OCI-LY3 (cell line): ENCODE measurements around the gene COLEC11.

Experiments used
- H2AFZ ChIP-seq: fragments of 200-600, 300-600 bp; shearing (Covaris generic); 2 replicates; pipeline ENCODE4 v1.6.0; 2014; ENCODE audit warnings: antibody characterized with exemption, low read depth, low read length
- H3K27ac ChIP-seq: fragments of 200-600, 300-600 bp; sonication (generic); 2 replicates; pipeline ENCODE4 v1.5.1; 2014; ENCODE audit warnings: mild to moderate bottlenecking, low read length, moderate library complexity, mixed read lengths
- H3K27me3 ChIP-seq: fragments of 200-600, 300-600 bp; sonication (generic); 2 replicates; pipeline ENCODE4 v1.6.1; 2014; ENCODE audit warnings: low read depth, low read length, mixed read lengths
- H3K36me3 ChIP-seq: fragments of 200-600, 300-600 bp; sonication (generic); replicated peaks from 2 replicates; pipeline ENCODE3; 2014; ENCODE audit warnings: low read depth, low read length, mixed read lengths
- H3K4me1 ChIP-seq: fragments of 300-600, 200-600 bp; sonication (generic); 2 replicates; pipeline ENCODE4 v1.6.1; 2014; ENCODE audit warnings: low read length, mixed read lengths
- H3K4me2 ChIP-seq: fragments of 200-600, 300-600 bp; sonication (generic); 2 replicates; pipeline ENCODE4 v1.6.1; 2014; ENCODE audit warnings: low read length, mixed read lengths
- H3K4me3 ChIP-seq: fragments of 300-600, 200-600 bp; sonication (generic); 2 replicates; pipeline ENCODE4 v1.5.1; 2014; ENCODE audit warnings: antibody characterized with exemption, mild to moderate bottlenecking, low read length, moderate library complexity
- H3K79me2 ChIP-seq: fragments of 300-600, 200-600 bp; shearing (Covaris generic); 2 replicates; pipeline ENCODE4 v1.6.1; 2014; ENCODE audit warnings: mild to moderate bottlenecking, low read length, mixed read lengths
- H3K9ac ChIP-seq: fragments of 300-600, 200-600 bp; shearing (Covaris generic); 2 replicates; pipeline ENCODE4 v1.6.0; 2014; ENCODE audit warnings: mild to moderate bottlenecking, low read length, moderate library complexity
- H3K9me3 ChIP-seq: fragments of 200-600, 300-600 bp; shearing (Covaris generic); 2 replicates; pipeline ENCODE4 v1.6.1; 2014; ENCODE audit warnings: low read length, mixed read lengths; ENCODE audit not compliant: insufficient read depth
- H4K20me1 ChIP-seq: fragments of 200-600, 300-600 bp; sonication (generic); 2 replicates; pipeline ENCODE4 v1.6.1; 2016; ENCODE audit warnings: low read length, mixed read lengths; ENCODE audit not compliant: insufficient read depth
- EZH2phosphoT487 ChIP-seq: fragments of 200-600 bp; shearing (Covaris generic); IDR thresholded peaks from 2 replicates; pipeline ENCODE4 v1.6.1; 2018; ENCODE audit warnings: antibody characterized with exemption, mixed run types, low read depth
- TF ChIP-seq, protein P1 (sequence below): fragments of 200-600, 300-600 bp; sonication (generic); IDR thresholded peaks from 2 replicates; pipeline ENCODE4 v1.5.1; 2014; ENCODE audit warnings: antibody characterized with exemption, low read length, low read depth

The COLEC11 gene

GRCh38 chr2:3596901-3597417 lies 2.0 kb downstream of the COLEC11 start:
- Histone ChIP-seq H2AFZ (no peak overlapping the region), H4K20me1 (no peaks in the 10 kb centered on the region), H3K79me2 (no peaks in the 10 kb centered on the region), H3K4me1 (peaks cover 12% of the 10 kb centered on the region), H3K4me3 (no peak overlapping the region), H3K36me3 (peaks cover 3% of the 10 kb centered on the region), H3K4me2 (no peak overlapping the region), H3K27me3 (no peaks in the 10 kb centered on the region), H3K27ac (no peak overlapping the region), H3K9me3 (no peaks in the 10 kb centered on the region), H3K9ac (no peak overlapping the region)
- TF ChIP-seq EZH2phosphoT487, result no peak
- TF ChIP-seq, protein P1, sequence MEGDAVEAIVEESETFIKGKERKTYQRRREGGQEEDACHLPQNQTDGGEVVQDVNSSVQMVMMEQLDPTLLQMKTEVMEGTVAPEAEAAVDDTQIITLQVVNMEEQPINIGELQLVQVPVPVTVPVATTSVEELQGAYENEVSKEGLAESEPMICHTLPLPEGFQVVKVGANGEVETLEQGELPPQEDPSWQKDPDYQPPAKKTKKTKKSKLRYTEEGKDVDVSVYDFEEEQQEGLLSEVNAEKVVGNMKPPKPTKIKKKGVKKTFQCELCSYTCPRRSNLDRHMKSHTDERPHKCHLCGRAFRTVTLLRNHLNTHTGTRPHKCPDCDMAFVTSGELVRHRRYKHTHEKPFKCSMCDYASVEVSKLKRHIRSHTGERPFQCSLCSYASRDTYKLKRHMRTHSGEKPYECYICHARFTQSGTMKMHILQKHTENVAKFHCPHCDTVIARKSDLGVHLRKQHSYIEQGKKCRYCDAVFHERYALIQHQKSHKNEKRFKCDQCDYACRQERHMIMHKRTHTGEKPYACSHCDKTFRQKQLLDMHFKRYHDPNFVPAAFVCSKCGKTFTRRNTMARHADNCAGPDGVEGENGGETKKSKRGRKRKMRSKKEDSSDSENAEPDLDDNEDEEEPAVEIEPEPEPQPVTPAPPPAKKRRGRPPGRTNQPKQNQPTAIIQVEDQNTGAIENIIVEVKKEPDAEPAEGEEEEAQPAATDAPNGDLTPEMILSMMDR, result no peak

- Histone ChIP-seq H3K4me1 (peaks cover 12% of the 10 kb centered on the region), H3K9ac (no peak overlapping the region), H2AFZ (no peak overlapping the region), H3K4me3 (no peak overlapping the region), H3K36me3 (peaks cover 3% of the 10 kb centered on the region), H3K27me3 (no peaks in the 10 kb centered on the region), H3K27ac (no peak overlapping the region), H3K9me3 (no peaks in the 10 kb centered on the region), H3K4me2 (no peak overlapping the region), H3K79me2 (no peaks in the 10 kb centered on the region), H4K20me1 (no peaks in the 10 kb centered on the region)
- TF ChIP-seq EZH2phosphoT487, result no peak
- TF ChIP-seq, protein P1, result no peak
Observed at GRCh38 chr2:3597567-3597966, 2.7 kb downstream of the COLEC11 start.

- no peak overlapping the region for H3K27ac ChIP-seq
- H3K9ac ChIP-seq, result no peak overlapping the region
- no peak overlapping the region for H3K4me2 ChIP-seq
- TF ChIP-seq, protein P1, result no peak
- TF ChIP-seq EZH2phosphoT487, result no peak
- H3K4me1 ChIP-seq, result peaks cover 12% of the 10 kb centered on the region
- no peak overlapping the region for H2AFZ ChIP-seq
- H4K20me1 ChIP-seq, result no peaks in the 10 kb centered on the region
- H3K79me2 ChIP-seq, result no peaks in the 10 kb centered on the region
- no peaks in the 10 kb centered on the region for H3K27me3 ChIP-seq
- no peak overlapping the region for H3K4me3 ChIP-seq
- H3K9me3 ChIP-seq, result no peaks in the 10 kb centered on the region
- peaks cover 2% of the 10 kb centered on the region for H3K36me3 ChIP-seq
Observed at GRCh38 chr2:3598197-3598910, 3.4 kb downstream of the COLEC11 start.

DNA sequence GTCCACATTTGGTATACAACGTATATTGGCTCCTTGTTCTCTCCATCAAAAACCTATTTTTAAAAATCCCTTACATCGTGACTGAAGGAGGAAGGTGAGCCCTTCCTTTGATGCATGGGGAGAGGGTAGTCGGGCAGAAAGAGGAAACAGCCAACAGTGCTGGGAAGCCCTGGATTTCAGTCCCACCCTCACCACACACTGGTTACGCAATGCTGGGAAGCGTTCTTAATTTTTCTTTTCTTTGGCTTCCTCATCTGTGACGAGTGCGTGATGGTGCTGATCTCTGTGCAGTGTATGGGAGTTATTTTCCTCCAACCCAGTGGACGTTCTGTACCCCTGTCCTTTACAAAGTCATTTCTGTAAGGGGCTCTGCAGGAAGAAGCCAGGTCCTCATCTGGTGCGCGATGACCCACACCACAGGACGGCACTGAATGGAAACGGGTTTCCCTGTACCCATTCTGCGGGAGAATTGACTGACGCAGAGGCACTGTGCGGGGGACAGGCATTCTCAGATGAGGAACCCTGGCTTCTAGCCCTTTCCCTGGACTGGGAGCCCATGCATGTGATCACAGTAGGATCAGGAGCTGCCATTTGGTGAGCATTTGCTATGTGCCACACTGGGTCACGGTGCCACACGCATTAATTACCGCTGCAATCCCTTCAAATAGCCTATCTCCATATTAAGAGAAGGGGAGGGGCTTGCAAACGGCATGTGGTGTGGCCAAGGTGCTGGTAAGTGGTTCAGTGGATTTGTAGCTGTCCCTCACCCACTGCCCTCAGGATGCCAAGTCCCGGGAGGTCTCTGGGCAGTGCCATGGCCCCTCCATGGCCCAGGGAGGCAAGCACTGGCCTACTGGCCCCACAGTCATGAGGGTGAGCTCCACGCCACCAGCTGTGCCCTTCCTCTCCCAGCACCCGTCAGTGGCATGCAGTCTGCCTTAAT lies 4.3 kb downstream of the COLEC11 start:
- no peaks in the 10 kb centered on the region for H3K9me3 ChIP-seq
- no peak overlapping the region for H3K27ac ChIP-seq
- H3K9ac ChIP-seq, result no peak overlapping the region
- no peak overlapping the region for H3K4me2 ChIP-seq
- H3K79me2 ChIP-seq, result no peaks in the 10 kb centered on the region
- H4K20me1 ChIP-seq, result no peaks in the 10 kb centered on the region
- no peak for TF ChIP-seq EZH2phosphoT487
- TF ChIP-seq, protein P1, result no peak
- H2AFZ ChIP-seq, result no peak overlapping the region
- H3K27me3 ChIP-seq, result no peaks in the 10 kb centered on the region
- H3K4me1 ChIP-seq, result peaks cover 12% of the 10 kb centered on the region
- H3K4me3 ChIP-seq, result no peak overlapping the region
- H3K36me3 ChIP-seq, result no peaks in the 10 kb centered on the region
